SKM-1 (cell line): ENCODE results near the gene SCARB1.
A peak's percentile ranks its signal among the peaks of the same experiment; 100 is the strongest.

ENCODE experiments used
- DNase-seq: peaks from one replicate; lab custom pipeline; 2025; ENCODE audit not compliant: unreplicated experiment; lab: John Stamatoyannopoulos, UW

The SCARB1 gene

DNA sequence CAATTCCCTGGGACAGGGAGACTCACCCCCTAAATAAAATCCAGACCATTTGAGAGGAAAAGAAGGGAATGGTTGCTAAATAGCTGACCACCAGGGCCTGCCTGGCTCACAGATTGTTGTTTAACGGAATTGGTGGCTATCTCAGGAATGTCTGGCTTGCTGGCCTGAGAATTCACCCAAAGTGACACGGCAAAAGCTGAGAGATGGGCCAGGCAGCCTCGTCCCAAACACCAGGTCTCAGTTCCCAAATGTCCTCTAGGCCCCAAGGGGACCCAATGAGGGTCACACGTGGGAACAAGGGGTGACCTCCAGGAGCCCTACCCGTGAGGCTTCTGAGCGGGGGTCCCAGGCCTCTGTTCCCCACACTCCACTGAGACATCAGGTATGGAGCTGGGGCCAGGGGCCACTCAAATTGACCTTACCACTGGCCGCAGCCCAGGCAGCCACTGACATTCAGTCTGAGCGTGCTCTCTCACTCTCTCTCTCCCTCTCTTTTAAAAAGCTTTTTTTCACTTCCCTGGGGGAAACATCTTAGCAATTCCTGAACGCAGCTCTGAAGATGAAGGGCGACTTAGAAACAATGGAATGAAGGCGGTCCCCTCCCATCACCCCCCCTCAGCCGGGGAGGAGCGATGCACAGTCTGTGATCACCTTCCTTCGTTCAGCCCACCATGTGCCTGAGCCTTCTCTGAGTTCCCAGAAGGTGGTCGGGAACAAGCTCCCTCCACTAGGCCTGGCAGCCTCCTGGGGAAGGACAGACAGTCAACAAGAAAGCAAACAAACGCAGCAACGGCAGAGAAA is 131.2 kb downstream of the SCARB1 start:
- DNase-seq: no peak

DNA sequence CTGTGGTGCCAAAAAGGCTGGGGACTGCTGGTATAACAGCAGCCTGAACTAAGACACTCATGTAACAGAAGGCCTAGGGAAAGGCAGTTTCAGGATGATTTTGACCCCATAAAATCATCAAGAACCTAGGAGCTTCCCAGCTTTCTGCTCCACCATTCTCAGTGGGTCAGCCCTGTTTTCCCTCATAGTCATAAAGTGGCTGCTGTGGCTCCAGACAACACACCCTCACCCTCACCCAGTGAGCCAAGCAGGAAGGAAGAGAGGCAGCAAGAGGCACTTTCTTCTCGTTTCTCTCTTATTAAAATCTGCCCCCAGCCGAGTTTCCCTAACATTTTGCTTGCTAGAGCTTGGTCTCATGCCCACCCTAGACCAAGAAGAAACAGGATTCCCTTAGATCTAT is 131.8 kb downstream of the SCARB1 start:
- no peak for DNase-seq

DNA sequence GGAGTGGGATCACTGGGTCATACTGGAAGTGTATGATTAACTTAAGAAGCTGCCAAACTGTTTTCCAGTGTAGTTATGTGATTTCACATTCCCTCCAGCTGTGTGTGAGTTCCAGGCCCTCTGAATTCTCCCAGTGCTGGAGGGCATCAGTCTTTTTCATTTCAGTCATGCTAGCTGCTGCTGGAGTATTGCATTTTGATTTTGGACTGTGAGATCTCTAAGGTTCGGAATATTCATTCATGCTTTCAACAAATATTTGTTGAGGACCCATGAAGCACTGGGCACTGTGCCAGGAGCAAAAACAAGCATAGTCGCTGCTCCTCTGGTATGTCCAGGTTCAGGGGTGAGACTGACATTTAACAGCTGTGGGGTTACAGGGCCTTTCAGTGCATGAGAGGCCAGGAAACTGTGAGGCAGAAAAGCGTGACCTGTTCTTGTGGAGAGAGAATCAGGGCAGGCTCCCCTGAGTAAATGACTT is 133.2 kb downstream of the SCARB1 start:
- no peak for DNase-seq

DNA sequence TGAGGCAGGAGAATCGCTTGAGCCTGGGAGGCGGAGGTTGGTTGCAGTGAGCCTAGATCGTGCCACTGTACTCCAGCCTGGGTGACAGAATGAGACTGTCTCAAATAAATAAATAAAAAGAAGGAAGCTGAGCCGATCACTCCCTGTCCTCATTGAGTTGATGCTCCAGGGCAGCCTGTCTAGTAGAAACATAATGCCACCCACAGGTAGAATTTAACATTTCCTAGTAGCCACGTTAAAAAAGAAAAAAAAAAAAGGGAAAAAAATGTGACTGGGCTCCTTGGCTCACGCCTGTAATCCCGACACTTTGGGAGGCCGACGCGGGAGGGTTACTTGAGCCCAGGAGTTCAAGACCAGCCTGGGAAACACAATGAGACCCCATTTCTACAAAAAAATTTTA is 135.7 kb downstream of the SCARB1 start:
- no peak for DNase-seq

DNA sequence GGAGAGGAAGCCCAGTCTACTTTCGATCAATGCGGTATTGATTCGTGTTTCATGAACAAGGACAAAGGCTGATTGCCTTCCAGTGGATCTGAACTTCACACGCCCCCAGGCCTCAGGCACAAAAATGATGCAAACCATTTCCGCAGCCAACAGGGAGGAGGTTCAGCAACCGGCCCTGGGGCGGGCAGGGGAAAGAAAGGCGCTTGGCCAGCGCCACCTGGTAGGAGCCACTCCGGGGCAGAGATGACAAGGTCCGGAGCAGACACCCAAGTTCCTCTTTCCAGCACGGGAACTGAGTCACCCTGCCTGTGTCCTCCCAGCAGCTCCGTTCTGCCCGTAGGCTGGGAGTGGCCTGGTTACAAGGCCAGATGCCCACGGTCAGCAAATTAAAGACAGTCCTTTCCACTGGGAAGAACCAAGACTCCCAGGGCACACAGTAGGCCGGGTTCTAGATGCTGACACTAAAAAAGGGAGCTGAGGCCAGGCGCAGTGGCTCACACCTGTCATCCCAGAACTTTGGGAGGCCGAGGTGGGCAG is 136.3 kb downstream of the SCARB1 start:
- peak; percentile 75 for DNase-seq
